Esophagus (tissue), 2 donors: ENCODE results near the gene SORCS1. TPM values are rescaled to one million over a fixed set of nuclear protein-coding genes. Genes with fewer than 3 reads are reported as not detected.

Source experiments
- H3K27ac ChIP-seq, 2 donors: one replicate each; pipeline ENCODE4 v1.5.1; 2013; ENCODE audit warnings: low read depth in 2 of 2, mild to moderate bottlenecking in 2 of 2, inconsistent platforms in 1 of 2, low read length in 1 of 2, moderate library complexity in 1 of 2
- H3K27me3 ChIP-seq, 2 donors: one replicate each; pipeline ENCODE4 v1.6.1; 2013; ENCODE audit warnings: low read length in 2 of 2, control low read depth in 1 of 2, mild to moderate bottlenecking in 1 of 2; ENCODE audit not compliant: insufficient read depth in 2 of 2, control insufficient read depth in 1 of 2
- H3K36me3 ChIP-seq, 2 donors: one replicate each; pipeline ENCODE4 v1.6.1; 2013; ENCODE audit warnings: low read length in 1 of 2; ENCODE audit not compliant: control insufficient read depth in 2 of 2, insufficient read depth in 2 of 2
- H3K4me1 ChIP-seq, 2 donors: one replicate each; pipeline ENCODE4 v1.6.1; 2013; ENCODE audit warnings: low read length in 1 of 2; ENCODE audit not compliant: control insufficient read depth in 2 of 2, insufficient read depth in 2 of 2
- H3K4me3 ChIP-seq, 2 donors: one replicate each; pipeline ENCODE4 v1.5.1; 2013; ENCODE audit warnings: low read length in 2 of 2, mild to moderate bottlenecking in 2 of 2, low read depth in 1 of 2, moderate library complexity in 1 of 2
- H3K9me3 ChIP-seq, 2 donors: one replicate each; pipeline ENCODE4 v1.6.1; 2013; ENCODE audit warnings: mild to moderate bottlenecking in 2 of 2, low read depth in 1 of 2, low read length in 1 of 2, moderate library complexity in 1 of 2; ENCODE audit not compliant: control insufficient read depth in 2 of 2, insufficient read depth in 1 of 2
- WGBS, 2 donors: extraction: QIAGEN DNeasy Blood & Tissue Kit; methylation state at CpG; one replicate each; pipeline ENCODE4 v1.1.7; 2013; 5-methylcytosine and 5-hydroxymethylcytosine counted together
- polyA plus RNA-seq, 2 donors: library from polyadenylated mRNA; stranded (reverse); fragments of 200-250 nt; gene quantifications; one replicate each; pipeline ENCODE4 v1.2.3, GENCODE V29; 2013
- donor health status: healthy with polysubstance abuse.
- donor health status: Bipolar disorder and iron deficiency.

Gene SORCS1
- polyA plus RNA-seq, 2 donors: 0.10 to 0.34 TPM

DNA sequence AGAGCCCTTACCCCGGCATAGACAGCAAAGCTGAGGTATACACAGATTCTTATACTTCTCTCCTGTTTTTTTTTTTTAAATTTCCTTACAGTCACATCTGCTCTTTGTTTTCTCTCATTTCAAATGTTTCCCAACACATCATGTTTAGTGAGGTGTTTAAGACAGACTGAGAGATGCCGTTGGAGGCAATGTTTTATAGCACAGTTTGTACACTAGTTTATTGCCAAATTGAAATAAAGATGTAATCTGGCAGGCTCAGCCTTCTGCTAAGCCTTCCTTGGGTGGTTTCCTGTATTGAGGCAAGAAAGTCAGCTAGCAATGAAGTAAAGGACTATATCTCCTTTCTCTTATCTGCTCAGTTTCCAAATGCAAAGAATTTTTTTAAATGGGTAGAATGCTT is 393.4 kb downstream of the SORCS1 start:
- no peaks in the 10 kb centered on the region for H3K27me3 ChIP-seq
- no peaks in the 10 kb centered on the region for H3K9me3 ChIP-seq
- no peaks in the 10 kb centered on the region for H3K4me1 ChIP-seq
- no peak overlapping the region for H3K27ac ChIP-seq
- H3K36me3 ChIP-seq: no peaks in the 10 kb centered on the region
- no peak overlapping the region for H3K4me3 ChIP-seq
- 61 to 64% methylated on average over 2 of the region's 2 CpGs for WGBS, 2 donors

DNA sequence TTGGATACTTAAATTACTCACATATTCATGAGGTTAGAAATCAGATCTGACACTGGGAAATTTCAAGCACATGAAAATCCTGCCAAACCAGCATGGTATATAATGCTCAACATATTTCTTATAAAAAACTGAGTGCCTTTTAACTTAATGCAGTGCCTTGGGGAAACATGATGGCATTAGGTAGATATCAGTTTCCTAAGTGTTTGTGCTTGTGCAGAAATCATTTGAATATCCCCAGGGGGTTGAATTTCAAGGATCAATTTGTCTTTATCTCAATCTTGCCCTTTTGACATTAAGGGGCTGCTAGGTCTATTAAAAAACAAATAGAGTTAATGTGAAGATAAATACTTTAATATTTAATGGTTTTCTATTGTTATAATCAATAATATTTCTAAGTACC is 396.3 kb downstream of the SORCS1 start:
- Histone ChIP-seq H3K4me3 (no peak overlapping the region), H3K36me3 (no peaks in the 10 kb centered on the region), H3K4me1 (no peaks in the 10 kb centered on the region), H3K27me3 (no peaks in the 10 kb centered on the region), H3K27ac (no peak overlapping the region), H3K9me3 (no peaks in the 10 kb centered on the region)

GRCh38 chr10:106765928-106766327 is 398.6 kb downstream of the SORCS1 start:
- no peaks in the 10 kb centered on the region for H3K36me3 ChIP-seq
- H3K9me3 ChIP-seq: no peaks in the 10 kb centered on the region
- no peaks in the 10 kb centered on the region for H3K4me1 ChIP-seq
- H3K27ac ChIP-seq: no peak overlapping the region
- no peaks in the 10 kb centered on the region for H3K27me3 ChIP-seq
- 66 to 74% methylated on average over 7 of the region's 7 CpGs for WGBS, 2 donors
- H3K4me3 ChIP-seq: no peak overlapping the region

DNA sequence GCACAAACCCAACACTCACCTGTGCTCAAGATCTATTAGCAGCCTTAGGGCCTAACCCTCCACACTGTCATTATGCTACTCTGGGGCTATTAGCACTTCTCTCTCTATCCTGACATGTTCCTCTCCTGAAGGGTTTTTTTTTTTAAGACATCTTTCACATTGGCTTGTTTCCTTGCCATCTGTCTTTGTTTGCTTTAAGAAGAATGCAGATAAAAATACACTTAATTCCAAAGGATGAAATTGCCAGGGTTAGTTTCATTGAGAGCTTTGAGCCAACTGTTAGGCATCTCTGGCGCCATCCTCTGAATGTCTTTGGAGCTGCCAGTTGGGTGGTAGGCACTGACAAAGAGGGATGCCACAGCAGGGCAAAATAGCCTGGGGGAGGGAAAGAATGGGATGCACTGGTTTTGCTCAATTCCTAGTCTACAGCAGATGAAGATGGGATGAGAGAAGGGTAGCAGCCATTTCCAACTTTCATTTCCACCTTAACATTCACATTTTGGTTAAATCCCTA is 399.2 kb downstream of the SORCS1 start:
- Histone ChIP-seq H3K4me3 (no peak overlapping the region), H3K4me1 (no peaks in the 10 kb centered on the region), H3K9me3 (no peaks in the 10 kb centered on the region), H3K27ac (no peak overlapping the region), H3K36me3 (no peaks in the 10 kb centered on the region), H3K27me3 (no peaks in the 10 kb centered on the region)
- WGBS, 2 donors: 64 to 70% methylated on average over 1 of the region's 1 CpG

GRCh38 chr10:106764360-106764759 is 400.1 kb downstream of the SORCS1 start:
- 80 to 91% methylated on average over 6 of the region's 6 CpGs for WGBS, 2 donors
- H3K27ac ChIP-seq: no peak overlapping the region
- H3K4me3 ChIP-seq: no peak overlapping the region
- H3K4me1 ChIP-seq: no peaks in the 10 kb centered on the region
- H3K9me3 ChIP-seq: no peaks in the 10 kb centered on the region
- H3K36me3 ChIP-seq: no peaks in the 10 kb centered on the region
- H3K27me3 ChIP-seq: no peaks in the 10 kb centered on the region

- WGBS, 2 donors: 57 to 66% methylated on average over 4 of the region's 4 CpGs
- H3K27ac ChIP-seq: no peak overlapping the region
- no peaks in the 10 kb centered on the region for H3K4me1 ChIP-seq
- H3K27me3 ChIP-seq: no peaks in the 10 kb centered on the region
- no peaks in the 10 kb centered on the region for H3K9me3 ChIP-seq
- H3K4me3 ChIP-seq: no peak overlapping the region
- H3K36me3 ChIP-seq: no peaks in the 10 kb centered on the region
Observed at GRCh38 chr10:106761906-106762305, 402.6 kb downstream of the SORCS1 start.

GRCh38 chr10:106757521-106757920 is 407.0 kb downstream of the SORCS1 start:
- no peaks in the 10 kb centered on the region for H3K27me3 ChIP-seq
- H3K27ac ChIP-seq: no peak overlapping the region
- H3K4me1 ChIP-seq: no peaks in the 10 kb centered on the region
- H3K36me3 ChIP-seq: no peaks in the 10 kb centered on the region
- 66 to 77% methylated on average over 3 of the region's 3 CpGs for WGBS, 2 donors
- H3K9me3 ChIP-seq: no peaks in the 10 kb centered on the region
- H3K4me3 ChIP-seq: no peak overlapping the region

DNA sequence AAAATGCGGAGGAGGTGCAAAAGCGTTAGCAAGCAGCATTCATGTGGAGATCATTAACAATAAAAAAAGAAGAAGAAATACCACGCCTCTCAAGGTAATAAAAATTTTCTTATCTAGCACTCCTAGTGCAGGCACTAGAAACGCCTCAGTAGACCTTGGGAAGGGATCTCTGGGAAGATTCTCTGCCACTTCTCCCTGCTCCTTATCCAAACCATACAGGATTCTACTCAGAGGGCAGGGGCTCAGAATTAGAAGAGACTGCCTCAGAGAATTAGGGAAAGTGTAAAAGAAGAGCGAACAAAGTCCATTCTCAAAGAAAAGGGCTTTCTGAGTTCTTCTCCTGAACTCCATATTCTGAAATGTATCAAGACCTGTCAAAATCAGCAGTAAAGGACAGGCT is 413.4 kb downstream of the SORCS1 start:
- Histone ChIP-seq H3K27ac (no peak overlapping the region), H3K4me1 (no peaks in the 10 kb centered on the region), H3K27me3 (no peaks in the 10 kb centered on the region), H3K4me3 (no peak overlapping the region), H3K36me3 (no peaks in the 10 kb centered on the region), H3K9me3 (no peaks in the 10 kb centered on the region)
- WGBS, 2 donors: 80 to 89% methylated on average over 5 of the region's 5 CpGs

- Histone ChIP-seq H3K27me3 (no peaks in the 10 kb centered on the region), H3K36me3 (no peaks in the 10 kb centered on the region), H3K4me1 (no peaks in the 10 kb centered on the region), H3K27ac (no peak overlapping the region), H3K4me3 (no peak overlapping the region), H3K9me3 (no peaks in the 10 kb centered on the region)
- WGBS, 2 donors: 48 to 59% methylated on average over 1 of the region's 1 CpG
Observed at GRCh38 chr10:106746868-106747267, 417.6 kb downstream of the SORCS1 start.

DNA sequence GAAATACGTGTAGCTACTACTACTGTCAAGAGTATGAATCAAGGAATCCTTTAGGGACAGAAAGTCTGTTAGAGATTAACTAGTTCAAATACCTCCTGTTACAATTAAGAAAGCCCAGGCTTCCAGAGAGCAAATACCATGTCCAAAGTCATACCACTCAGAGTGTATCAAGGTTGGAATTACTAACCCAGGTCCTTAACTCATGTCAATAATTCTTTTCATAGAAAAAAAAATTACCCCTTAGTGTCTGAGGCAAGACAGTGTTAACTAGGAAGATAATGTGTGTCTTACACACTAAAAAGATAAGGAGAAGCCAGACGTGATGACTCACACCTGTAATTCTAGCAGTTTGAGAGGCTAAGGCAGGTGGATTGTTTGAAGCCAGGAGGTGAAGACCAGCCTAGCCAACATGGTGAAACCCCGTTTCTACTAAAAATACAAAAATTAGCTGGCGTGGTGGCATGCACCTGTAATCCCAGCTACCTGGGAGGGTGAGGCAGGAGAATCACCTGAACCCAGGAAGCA is 423.4 kb downstream of the SORCS1 start:
- Histone ChIP-seq H3K36me3 (no peaks in the 10 kb centered on the region), H3K9me3 (no peaks in the 10 kb centered on the region), H3K27me3 (no peaks in the 10 kb centered on the region), H3K4me1 (no peaks in the 10 kb centered on the region), H3K27ac (no peak overlapping the region), H3K4me3 (no peak overlapping the region)
- WGBS, 2 donors: 60 to 69% methylated on average over 4 of the region's 4 CpGs
